ENCODE results near the gene TMBIM1. TPM values are rescaled to one million over a fixed set of nuclear protein-coding genes. Genes with fewer than 3 reads are reported as not detected.
"Not testable (repeated sequence)": the region's sequence is repeated elsewhere in the genome, so short reads cannot be mapped to it uniquely, and the experiment has no call there.

TMBIM1 gene
- total RNA-seq, 1 donor from 2014 or later = 109 TPM

- no peak for DNase-seq (ENCODE audit: low read depth)
These were observed 15.1 kb downstream of the TMBIM1 start for GRCh38 chr2:218276986-218277755.

DNA sequence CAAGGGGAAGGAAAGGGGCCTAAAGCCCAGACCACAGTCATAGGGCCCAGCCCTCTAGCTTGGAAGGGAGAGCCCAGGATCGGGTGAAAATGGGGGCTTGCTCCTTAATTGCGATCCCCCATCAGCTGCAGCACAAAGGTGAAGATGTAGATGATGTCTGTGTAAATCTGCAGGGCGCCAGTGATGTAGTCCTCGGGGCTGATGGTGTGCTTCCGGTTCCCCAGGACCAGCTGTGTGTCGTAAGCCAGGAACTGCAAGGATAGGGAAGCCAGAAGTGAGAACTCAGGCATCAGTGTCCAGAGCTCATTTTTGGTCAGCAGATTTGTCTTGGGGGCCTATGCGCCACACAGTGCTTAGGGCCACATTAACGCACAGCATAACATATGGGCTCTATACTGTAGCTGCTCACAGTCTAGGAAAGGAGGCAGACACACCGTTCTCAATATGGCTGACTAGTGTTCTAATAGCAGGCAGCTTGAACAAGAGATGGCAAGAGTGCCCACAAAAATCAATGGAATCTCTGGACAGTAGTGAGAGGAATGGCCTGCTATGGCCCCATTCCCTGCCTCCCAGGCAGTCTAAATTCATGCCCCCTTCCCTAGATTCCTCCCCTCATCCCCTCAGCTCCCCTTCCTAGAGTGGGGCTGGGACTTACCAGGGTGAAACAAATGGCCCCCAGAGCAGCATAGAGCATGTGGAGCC is 16.8 kb downstream of the TMBIM1 start:
- no peak for DNase-seq (ENCODE audit: low read depth)
- H3K4me3 ChIP-seq (ENCODE audit: low read depth, low read length) = no peak overlapping the region
- TF ChIP-seq, protein P1, sequence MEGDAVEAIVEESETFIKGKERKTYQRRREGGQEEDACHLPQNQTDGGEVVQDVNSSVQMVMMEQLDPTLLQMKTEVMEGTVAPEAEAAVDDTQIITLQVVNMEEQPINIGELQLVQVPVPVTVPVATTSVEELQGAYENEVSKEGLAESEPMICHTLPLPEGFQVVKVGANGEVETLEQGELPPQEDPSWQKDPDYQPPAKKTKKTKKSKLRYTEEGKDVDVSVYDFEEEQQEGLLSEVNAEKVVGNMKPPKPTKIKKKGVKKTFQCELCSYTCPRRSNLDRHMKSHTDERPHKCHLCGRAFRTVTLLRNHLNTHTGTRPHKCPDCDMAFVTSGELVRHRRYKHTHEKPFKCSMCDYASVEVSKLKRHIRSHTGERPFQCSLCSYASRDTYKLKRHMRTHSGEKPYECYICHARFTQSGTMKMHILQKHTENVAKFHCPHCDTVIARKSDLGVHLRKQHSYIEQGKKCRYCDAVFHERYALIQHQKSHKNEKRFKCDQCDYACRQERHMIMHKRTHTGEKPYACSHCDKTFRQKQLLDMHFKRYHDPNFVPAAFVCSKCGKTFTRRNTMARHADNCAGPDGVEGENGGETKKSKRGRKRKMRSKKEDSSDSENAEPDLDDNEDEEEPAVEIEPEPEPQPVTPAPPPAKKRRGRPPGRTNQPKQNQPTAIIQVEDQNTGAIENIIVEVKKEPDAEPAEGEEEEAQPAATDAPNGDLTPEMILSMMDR (conservative IDR thresholded peaks at IDR 0.05; ENCODE audit: low read depth, low read length) = no peak

More at GRCh38 chr2:218276986-218277755, 15.1 kb downstream of the TMBIM1 start:
- no peak overlapping the region for H3K4me3 ChIP-seq (ENCODE audit: low read depth, low read length)
- TF ChIP-seq, protein P1 (conservative IDR thresholded peaks at IDR 0.05; ENCODE audit: low read depth, low read length) = peak; percentile 38

DNA sequence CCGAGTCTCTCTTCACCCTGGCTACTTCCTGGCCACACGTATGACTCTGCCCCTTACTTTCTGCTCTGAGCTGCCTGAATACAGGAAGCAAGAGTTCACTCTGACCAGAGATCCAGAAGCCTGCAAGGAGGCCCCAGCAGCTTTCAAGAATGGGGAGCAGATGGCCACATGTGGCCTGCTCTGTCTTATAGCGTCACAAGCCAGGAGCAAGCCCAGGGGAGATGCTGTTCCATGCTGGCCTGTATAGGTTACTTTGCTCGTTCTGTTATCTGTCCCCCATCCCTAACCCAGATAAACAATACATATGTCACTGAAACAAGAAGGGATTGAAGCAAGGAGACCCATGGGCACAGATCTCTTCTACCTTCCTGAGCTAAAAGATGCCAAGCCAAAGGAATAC is 17.7 kb downstream of the TMBIM1 start:
- DNase-seq (ENCODE audit: low read depth) = no peak
- TF ChIP-seq, protein P1 (conservative IDR thresholded peaks at IDR 0.05; ENCODE audit: low read depth, low read length) = no peak
- H3K4me3 ChIP-seq (ENCODE audit: low read depth, low read length) = no peak overlapping the region

- TF ChIP-seq, protein P1 (conservative IDR thresholded peaks at IDR 0.05; ENCODE audit: low read depth, low read length) = no peak
- no peak for DNase-seq (ENCODE audit: low read depth)
- H3K4me3 ChIP-seq (ENCODE audit: low read depth, low read length) = no peak overlapping the region
These were observed 18.4 kb downstream of the TMBIM1 start for GRCh38 chr2:218273908-218274249.

- not testable (repeated sequence) for H3K4me3 ChIP-seq (ENCODE audit: low read depth, low read length); DNase-seq (ENCODE audit: low read depth)
These were observed 18.9 kb downstream of the TMBIM1 start for GRCh38 chr2:218273214-218273907.

- TF ChIP-seq, protein P1 (conservative IDR thresholded peaks at IDR 0.05; ENCODE audit: low read depth, low read length) = peak; percentile 95
- no peak overlapping the region for H3K4me3 ChIP-seq (ENCODE audit: low read depth, low read length)
- DNase-seq (ENCODE audit: low read depth) = peak; percentile 56
These were observed 19.6 kb downstream of the TMBIM1 start for GRCh38 chr2:218272531-218273212.

Measured in epithelial cell of proximal tubule (primary cell).